GM12878 (cell line): Measurements from ENCODE around the gene METTL5. TPM values are rescaled to one million over a fixed set of nuclear protein-coding genes. Genes with fewer than 3 reads are reported as not detected.

Experiments
- ATAC-seq: fragments of 200-7000 bp; cut with Tn5 transposase; 3 replicates; pipeline ENCODE4 v1.9.1; 2020; ENCODE audit warnings: mild to moderate bottlenecking, moderate library complexity
- BruUV-seq: library from RNA; stranded (reverse); fragments of 400-500 nt; replicated peaks from 2 replicates; lab custom pipeline; 2021; lab: Mats Ljungman, UMichigan
- CTCF ChIA-PET: fragments of 300-600 bp; sonication (Branson Sonifier 250); formaldehyde crosslinking; extraction: SDS; loops from one replicate; lab custom pipeline; 2021; ENCODE audit warnings: inconsistent platforms; lab: Yijun Ruan, JAX
- POLR2A ChIA-PET: fragments of 350-600 bp; formaldehyde crosslinking; extraction: SDS; loops from one replicate; lab custom pipeline; 2021; ENCODE audit warnings: inconsistent platforms; lab: Charles Lee
- RAD21 ChIA-PET: fragments of 300-600 bp; sonication (Branson Sonifier 250); formaldehyde crosslinking; loops from one replicate; lab custom pipeline; 2023; ENCODE audit warnings: antibody characterized with exemption; ENCODE audit not compliant: unreplicated experiment; lab: Charles Lee
- SMC1A ChIA-PET: fragments of 300-600 bp; sonication (Branson Sonifier 250); formaldehyde crosslinking; loops from one replicate; lab custom pipeline; 2023; ENCODE audit not compliant: unreplicated experiment, uncharacterized antibody; lab: Charles Lee
- DNase-seq: peaks from one replicate; pipeline ENCODE4 v3.0.0-alpha.2; 2011; ENCODE audit warnings: low read depth, low spot score
- FAIRE-seq: peaks from 3 replicates; lab custom pipeline; 2011; peaks lifted over from hg19 to GRCh38; lab: Jason Lieb, UNC
- H2AFZ ChIP-seq: 2 replicates; pipeline ENCODE4 v1.6.0; 2011; ENCODE audit warnings: low read depth, low read length, control low read depth; ENCODE audit not compliant: control insufficient read depth
- H3K27ac ChIP-seq: 2 replicates; pipeline ENCODE4 v1.5.1; 2011; ENCODE audit warnings: control low read depth; ENCODE audit not compliant: control insufficient read depth, insufficient read depth
- H3K27me3 ChIP-seq, 2 experiments: replicated peaks in 1 of 2; 2 replicates each; pipeline versions ENCODE4 v1.6.0 to v1.6.1; 2011; ENCODE audit warnings: low read length in 1 of 2; ENCODE audit not compliant: control insufficient read depth in 2 of 2, insufficient read depth in 2 of 2
- H3K36me3 ChIP-seq, 2 experiments: 2 replicates each; pipeline ENCODE4 v1.5.1; 2011; ENCODE audit warnings: low read length in 1 of 2; ENCODE audit not compliant: control insufficient read depth in 2 of 2, insufficient read depth in 2 of 2
- H3K4me1 ChIP-seq: 2 replicates; pipeline ENCODE4 v1.6.1; 2011; ENCODE audit warnings: mild to moderate bottlenecking, low read length, moderate library complexity, mixed read lengths; ENCODE audit not compliant: control insufficient read depth, insufficient read depth
- H3K4me2 ChIP-seq: 2 replicates; pipeline ENCODE4 v1.6.0; 2011; ENCODE audit warnings: control low read depth; ENCODE audit not compliant: control insufficient read depth, insufficient read depth
- H3K4me3 ChIP-seq: fragments of 200-600 bp; sonication (generic); 2 replicates; pipeline ENCODE4 v1.5.1; 2016
- H3K79me2 ChIP-seq: 2 replicates; pipeline ENCODE4 v1.6.0; 2011; ENCODE audit warnings: low read length; ENCODE audit not compliant: control insufficient read depth, insufficient read depth
- H3K9ac ChIP-seq: 2 replicates; pipeline ENCODE4 v1.8.0; 2011; ENCODE audit warnings: low read length, control low read depth, mixed read lengths; ENCODE audit not compliant: control insufficient read depth, insufficient read depth
- H3K9me3 ChIP-seq: replicated peaks from 3 replicates; pipeline ENCODE4 v1.5.1; 2011; ENCODE audit warnings: mild to moderate bottlenecking, low read length; ENCODE audit not compliant: control insufficient read depth, insufficient read depth
- H4K20me1 ChIP-seq: 2 replicates; pipeline ENCODE4 v1.6.0; 2011; ENCODE audit not compliant: control insufficient read depth, insufficient read depth
- CEBPB ChIP-seq, 2 experiments: fragments of 150-350 bp in 1 of 2; IDR thresholded peaks; 2 replicates each; pipeline ENCODE4 v1.6.1; 2012 to 2014; ENCODE audit warnings: low read depth in 2 of 2, low read length in 2 of 2, borderline replicate concordance in 1 of 2, inconsistent platforms in 1 of 2
- DPF2 ChIP-seq: fragments of 450-650 bp; IDR thresholded peaks from 2 replicates; pipeline ENCODE4 v1.6.1; 2017; ENCODE audit warnings: mild to moderate bottlenecking
- EGR1 ChIP-seq, 2 experiments: IDR thresholded peaks; 1 replicate in 1 of 2; 2 replicates in 1 of 2; pipeline ENCODE4 v1.6.1; 2011 to 2012; ENCODE audit warnings: low read depth in 2 of 2, low read length in 2 of 2, borderline replicate concordance in 1 of 2, mild to moderate bottlenecking in 1 of 2, moderate library complexity in 1 of 2
- ESRRA ChIP-seq: IDR thresholded peaks from 2 replicates; pipeline ENCODE4 v1.6.1; 2012; ENCODE audit warnings: mild to moderate bottlenecking, low read length, improper control_type of control experiment
- ETV6 ChIP-seq, 2 experiments: fragments of 450-650 bp in 1 of 2; IDR thresholded peaks in 1 of 2; conservative IDR thresholded peaks in 1 of 2; 2 replicates each; pipeline ENCODE4 v1.6.1; 2014; ENCODE audit warnings: antibody characterized with exemption in 1 of 2, borderline replicate concordance in 1 of 2, low read depth in 1 of 2, mild to moderate bottlenecking in 1 of 2, moderate library complexity in 1 of 2
- EZH2 ChIP-seq: IDR thresholded peaks from 2 replicates; pipeline ENCODE4 v1.6.1; 2012; ENCODE audit warnings: low read depth, mild to moderate bottlenecking, control low read depth, inconsistent platforms, low read length, borderline replicate concordance; ENCODE audit not compliant: control insufficient read depth
- FOXK2 ChIP-seq: fragments of 450-650 bp; IDR thresholded peaks from 2 replicates; pipeline ENCODE4 v1.6.1; 2017; ENCODE audit warnings: mild to moderate bottlenecking, moderate library complexity
- FOXM1 ChIP-seq: IDR thresholded peaks from 2 replicates; pipeline ENCODE4 v1.6.1; 2012; ENCODE audit warnings: low read depth, mild to moderate bottlenecking, inconsistent platforms, low read length, moderate library complexity
- GATAD2B ChIP-seq: fragments of 450-650 bp; conservative IDR thresholded peaks from 2 replicates; pipeline ENCODE4 v1.6.1; 2017; ENCODE audit warnings: low read depth, mild to moderate bottlenecking, moderate library complexity
- MTA3 ChIP-seq: IDR thresholded peaks from 2 replicates; pipeline ENCODE4 v1.6.1; 2012; ENCODE audit warnings: low read length, inconsistent platforms, borderline replicate concordance
- NFYA ChIP-seq: IDR thresholded peaks from 2 replicates; pipeline ENCODE4 v1.6.1; 2011; ENCODE audit warnings: low read depth, mild to moderate bottlenecking, low read length, improper control_type of control experiment, borderline replicate concordance
- POU2F2 ChIP-seq: IDR thresholded peaks from 3 replicates; pipeline ENCODE4 v1.6.1; 2011; ENCODE audit warnings: low read depth, mild to moderate bottlenecking, low read length, borderline replicate concordance
- RFX5 ChIP-seq: IDR thresholded peaks from 2 replicates; pipeline ENCODE4 v1.6.1; 2011; ENCODE audit warnings: low read depth, low read length, improper control_type of control experiment
- SMAD1 ChIP-seq: fragments of 450-650 bp; IDR thresholded peaks from 2 replicates; pipeline ENCODE4 v1.6.1; 2018; ENCODE audit warnings: mild to moderate bottlenecking, low read depth; ENCODE audit not compliant: partially characterized antibody
- SP1 ChIP-seq: IDR thresholded peaks from one replicate; pipeline ENCODE4 v1.6.1; 2011; ENCODE audit warnings: low read depth, low read length
- SREBF1 ChIP-seq: IDR thresholded peaks from 2 replicates; pipeline ENCODE4 v1.6.1; 2012; ENCODE audit warnings: mild to moderate bottlenecking, low read length
- TBL1XR1 ChIP-seq: IDR thresholded peaks from 2 replicates; pipeline ENCODE4 v1.6.1; 2012; ENCODE audit warnings: low read depth, low read length, improper control_type of control experiment
- WRNIP1 ChIP-seq: IDR thresholded peaks from 2 replicates; pipeline ENCODE4 v1.6.1; 2011; ENCODE audit warnings: low read depth, low read length, improper control_type of control experiment, borderline replicate concordance
- ZNF24 ChIP-seq: fragments of 450-650 bp; IDR thresholded peaks from 2 replicates; pipeline ENCODE4 v1.6.1; 2017; ENCODE audit warnings: antibody characterized with exemption, mild to moderate bottlenecking
- WGBS: methylation state at CpG from one replicate; pipeline ENCODE4 v1.1.6; 2016; ENCODE audit warnings: low lambda C conversion rate; ENCODE audit not compliant: insufficient replicate concordance, insufficient coverage; ENCODE audit errors: missing lambda C conversion rate; 5-methylcytosine and 5-hydroxymethylcytosine counted together
- in situ Hi-C: fragments of 300-500 bp; cut with MboI; formaldehyde crosslinking; loops from 9 replicates; pipeline ENCODE4 v1.14.3; 2018; ENCODE audit warnings: mixed read lengths
- intact Hi-C: fragments of 100-400 bp; cut with micrococcal nuclease; formaldehyde crosslinking; loops from one replicate; pipeline ENCODE4 v1.14.2; 2022; ENCODE audit not compliant: unreplicated experiment
- polyA plus RNA-seq, 11 experiments: library from polyadenylated mRNA; depleted of rRNA in 4 of 11; unstranded in 6 of 11; stranded (reverse) in 5 of 11; fragments of >200 nt; fragmentation: Nextera tagmentation in 4 of 11; fragmentation: Illumina TruSeq in 1 of 11; extraction: Ambion mirVana in 4 of 11; extraction: Trizol in 1 of 11; gene quantifications; 1 replicate in 1 of 11; 2 replicates in 10 of 11; pipeline versions ENCODE4 v1.2.1 to v1.2.3, GENCODE V29; 2011 to 2016; ENCODE audit warnings: inconsistent platforms in 2 of 11, missing spikeins in 2 of 11, low read depth in 1 of 11
- total RNA-seq, 4 experiments: library from RNA; depleted of rRNA in 3 of 4; stranded (reverse); fragments of >200 nt in 3 of 4; fragmentation: Illumina TruSeq in 1 of 4; extraction: Trizol in 1 of 4; gene quantifications; 2 replicates each; pipeline versions ENCODE4 v1.2.1 to v1.2.3, GENCODE V29; 2013 to 2021
- TF ChIP-seq, protein P1 (sequence below): fragments of 450-650 bp; IDR thresholded peaks from 2 replicates; pipeline ENCODE4 v1.6.1; 2017; ENCODE audit warnings: mild to moderate bottlenecking

The METTL5 gene
- total and polyA plus RNA-seq, 10 of the 15 experiments (the other 5 are each of a cell fraction or from before 2014, with no cell fraction given): 55.0 to 204 (median 87.4) TPM

GRCh38 chr2:169808221-169808620 lies 16.5 kb downstream of the METTL5 start:
- no peak overlapping the region for H2AFZ ChIP-seq
- ChIA-PET POLR2A (no interaction called here), CTCF (interaction anchor here (0.9 kb wide), 1 partner anchor 11 kb away, joined by 3 read pairs; no protein-coding TSS in a partner anchor), RAD21 (interaction anchor here (1.0 kb wide), 1 partner anchor 11 kb away, joined by 3 read pairs; no protein-coding TSS in a partner anchor), SMC1A (interaction anchor here (1.0 kb wide), 2 partner anchors 20 to 420 kb away, joined by 3 to 4 read pairs; no protein-coding TSS in a partner anchor)
- in situ Hi-C loops (no loop called here), intact Hi-C loops (no loop called here)
- DNase-seq: no peak
- BruUV-seq: no TSS peak
- no peak for ATAC-seq
- no peaks in the 10 kb centered on the region for H3K9me3 ChIP-seq
- TF ChIP-seq, protein P1, sequence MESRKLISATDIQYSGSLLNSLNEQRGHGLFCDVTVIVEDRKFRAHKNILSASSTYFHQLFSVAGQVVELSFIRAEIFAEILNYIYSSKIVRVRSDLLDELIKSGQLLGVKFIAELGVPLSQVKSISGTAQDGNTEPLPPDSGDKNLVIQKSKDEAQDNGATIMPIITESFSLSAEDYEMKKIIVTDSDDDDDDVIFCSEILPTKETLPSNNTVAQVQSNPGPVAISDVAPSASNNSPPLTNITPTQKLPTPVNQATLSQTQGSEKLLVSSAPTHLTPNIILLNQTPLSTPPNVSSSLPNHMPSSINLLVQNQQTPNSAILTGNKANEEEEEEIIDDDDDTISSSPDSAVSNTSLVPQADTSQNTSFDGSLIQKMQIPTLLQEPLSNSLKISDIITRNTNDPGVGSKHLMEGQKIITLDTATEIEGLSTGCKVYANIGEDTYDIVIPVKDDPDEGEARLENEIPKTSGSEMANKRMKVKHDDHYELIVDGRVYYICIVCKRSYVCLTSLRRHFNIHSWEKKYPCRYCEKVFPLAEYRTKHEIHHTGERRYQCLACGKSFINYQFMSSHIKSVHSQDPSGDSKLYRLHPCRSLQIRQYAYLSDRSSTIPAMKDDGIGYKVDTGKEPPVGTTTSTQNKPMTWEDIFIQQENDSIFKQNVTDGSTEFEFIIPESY: no peak
- no peak for TF ChIP-seq GATAD2B
- no peak for TF ChIP-seq TBL1XR1
- TF ChIP-seq NFYA: no peak
- no peak for TF ChIP-seq RFX5
- no peak for TF ChIP-seq EGR1 (IDR thresholded peaks at IDR 0.05; ENCODE audit: borderline replicate concordance in 1 of 2, low read depth in 2 of 2, low read length in 2 of 2)
- no peak for TF ChIP-seq DPF2
- no peak for TF ChIP-seq ETV6 (conservative IDR thresholded peaks at IDR 0.05 in 1 of 2, IDR thresholded peaks at IDR 0.05 in 1 of 2; ENCODE audit: borderline replicate concordance in 1 of 2, low read depth in 1 of 2)
- TF ChIP-seq FOXK2: no peak
- no peak for TF ChIP-seq MTA3
- no peak for TF ChIP-seq SMAD1
- no peak for TF ChIP-seq SP1
- TF ChIP-seq ZNF24: no peak
- TF ChIP-seq WRNIP1: no peak
- TF ChIP-seq EZH2: no peak
- TF ChIP-seq FOXM1: no peak
- no peak for TF ChIP-seq SREBF1
- TF ChIP-seq POU2F2: no peak
- no peak for TF ChIP-seq CEBPB (IDR thresholded peaks at IDR 0.05; ENCODE audit: borderline replicate concordance in 1 of 2, low read depth in 2 of 2, low read length in 2 of 2)
- no peak for TF ChIP-seq ESRRA
- WGBS: 100% methylated on average over 4 of the region's 4 CpGs
- no peaks in the 10 kb centered on the region for H3K27me3 ChIP-seq
- no peaks in the 10 kb centered on the region for H3K4me1 ChIP-seq
- H4K20me1 ChIP-seq: no peaks in the 10 kb centered on the region
- H3K4me2 ChIP-seq: no peak overlapping the region
- H3K4me3 ChIP-seq: no peak overlapping the region
- H3K9ac ChIP-seq: no peak overlapping the region
- H3K27ac ChIP-seq: no peak overlapping the region
- H3K79me2 ChIP-seq: peaks cover 5% of the 10 kb centered on the region
- peaks cover 0 to 6% of the 10 kb centered on the region in 2 experiments; a peak in 3 of 4 replicates for H3K36me3 ChIP-seq
- no peak for FAIRE-seq
